Memory B cell (primary cell): ENCODE measurements around the gene LMTK2.
"Not testable (repeated sequence)": the region's sequence is repeated elsewhere in the genome, so short reads cannot be mapped to it uniquely, and the experiment has no call there.

Source experiments
- ATAC-seq: fragments of 150-1000 bp; cut with Tn5 transposase; 2 replicates; pipeline ENCODE4 v1.10.0; 2021; ENCODE audit warnings: low read depth, mild to moderate bottlenecking, moderate library complexity
- DNase-seq, 2 donors: peaks; one replicate each; pipeline ENCODE4 v3.0.0; 2022; ENCODE audit warnings: low spot score in 2 of 2
- H3K27ac Mint-ChIP-seq: one replicate; pipeline ENCODE4 v1.8.0; 2022; ENCODE audit warnings: mild to moderate bottlenecking, moderate library complexity, mixed read lengths
- H3K27me3 Mint-ChIP-seq: one replicate; pipeline ENCODE4 v1.8.0; 2022; ENCODE audit warnings: mixed read lengths
- H3K36me3 Mint-ChIP-seq: one replicate; pipeline ENCODE4 v1.8.0; 2022; ENCODE audit warnings: mild to moderate bottlenecking, mixed read lengths
- H3K4me1 Mint-ChIP-seq: one replicate; pipeline ENCODE4 v1.8.0; 2022; ENCODE audit warnings: mixed read lengths
- H3K4me3 Mint-ChIP-seq: one replicate; pipeline ENCODE4 v1.8.0; 2022; ENCODE audit warnings: mild to moderate bottlenecking, moderate library complexity, mixed read lengths
- H3K9me3 Mint-ChIP-seq: one replicate; pipeline ENCODE4 v1.8.0; 2022; ENCODE audit warnings: mixed read lengths

LMTK2 gene

DNA sequence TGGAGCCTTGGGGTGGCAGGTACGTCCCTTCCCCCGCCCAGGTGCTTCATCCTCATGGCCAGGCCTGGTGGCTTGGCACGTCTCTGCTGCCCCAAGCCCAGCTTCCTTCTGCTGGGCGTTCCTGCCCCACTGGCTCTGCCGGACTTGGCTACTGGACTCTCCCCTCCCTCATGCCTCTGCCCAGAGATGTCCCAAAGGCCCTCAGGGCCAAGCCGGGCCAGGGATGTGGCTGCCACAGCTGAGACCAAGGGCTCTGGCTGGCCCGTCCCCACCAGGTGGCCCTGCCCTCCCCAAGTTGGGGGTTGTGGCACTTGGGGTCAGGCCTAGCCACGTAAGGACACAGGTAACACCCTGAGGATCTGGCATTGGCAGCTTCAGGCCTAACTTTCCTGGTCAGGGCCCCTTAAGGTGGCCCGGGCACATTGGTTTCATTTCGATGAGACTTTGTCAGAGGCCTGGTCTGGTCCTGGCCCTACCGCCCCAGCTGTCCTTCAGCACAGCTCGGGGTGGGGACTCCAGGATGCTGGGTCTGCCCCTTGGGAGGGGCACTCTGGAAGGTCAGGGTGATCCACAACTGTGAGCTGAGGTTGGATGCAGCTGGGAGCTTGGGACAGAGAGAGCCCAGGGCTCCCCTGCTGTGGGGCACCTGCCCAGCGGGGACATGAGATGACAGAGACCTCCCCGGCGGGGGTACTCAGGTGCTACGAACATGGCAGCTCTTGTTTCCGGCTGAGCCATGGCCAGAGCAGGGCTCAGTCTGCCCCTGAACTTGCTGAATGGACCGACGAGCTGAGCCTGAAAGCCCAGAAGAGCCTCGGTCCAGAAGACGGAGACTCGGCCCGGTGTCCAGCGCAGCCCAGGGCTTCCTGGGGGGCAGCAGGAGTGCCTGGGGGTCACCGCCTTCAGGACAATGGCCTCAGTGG, 107.5 kb downstream of the LMTK2 start:
- peaks cover 19% of the 10 kb centered on the region for H3K4me1 Mint-ChIP-seq
- H3K9me3 Mint-ChIP-seq = no peaks in the 10 kb centered on the region
- no peak overlapping the region for H3K4me3 Mint-ChIP-seq
- no peak overlapping the region for H3K27ac Mint-ChIP-seq
- peaks cover 14% of the 10 kb centered on the region for H3K36me3 Mint-ChIP-seq
- ATAC-seq (no peak), DNase-seq (no peak)
- peaks cover 14% of the 10 kb centered on the region for H3K27me3 Mint-ChIP-seq

DNA sequence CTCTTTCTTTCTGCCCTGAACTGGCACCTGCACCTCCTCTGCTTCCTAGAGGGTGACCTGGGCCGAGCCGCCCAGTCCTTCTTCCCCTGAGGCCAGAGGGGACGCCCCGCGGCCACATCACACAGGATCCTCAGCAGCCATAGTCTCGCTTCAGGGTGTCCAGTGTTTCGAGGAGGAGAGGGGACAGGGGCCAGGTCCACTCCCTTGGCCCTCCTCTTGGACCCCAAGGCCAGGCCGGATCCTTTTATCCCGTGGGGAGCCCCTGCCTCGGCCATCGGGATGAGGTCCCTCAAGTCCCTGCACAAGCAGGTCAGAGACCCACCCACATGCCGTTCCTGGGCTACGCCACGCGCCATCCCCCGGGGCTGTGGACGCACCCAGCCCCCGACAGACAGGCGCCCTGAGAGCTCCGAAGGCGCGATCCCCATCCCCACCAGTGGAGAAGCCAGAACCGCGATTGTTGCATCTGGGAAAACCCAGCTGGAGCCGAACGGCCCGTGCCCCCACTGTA, 108.2 kb downstream of the LMTK2 start:
- no peak overlapping the region for H3K27ac Mint-ChIP-seq
- ATAC-seq = no peak
- no peak for DNase-seq

DNA sequence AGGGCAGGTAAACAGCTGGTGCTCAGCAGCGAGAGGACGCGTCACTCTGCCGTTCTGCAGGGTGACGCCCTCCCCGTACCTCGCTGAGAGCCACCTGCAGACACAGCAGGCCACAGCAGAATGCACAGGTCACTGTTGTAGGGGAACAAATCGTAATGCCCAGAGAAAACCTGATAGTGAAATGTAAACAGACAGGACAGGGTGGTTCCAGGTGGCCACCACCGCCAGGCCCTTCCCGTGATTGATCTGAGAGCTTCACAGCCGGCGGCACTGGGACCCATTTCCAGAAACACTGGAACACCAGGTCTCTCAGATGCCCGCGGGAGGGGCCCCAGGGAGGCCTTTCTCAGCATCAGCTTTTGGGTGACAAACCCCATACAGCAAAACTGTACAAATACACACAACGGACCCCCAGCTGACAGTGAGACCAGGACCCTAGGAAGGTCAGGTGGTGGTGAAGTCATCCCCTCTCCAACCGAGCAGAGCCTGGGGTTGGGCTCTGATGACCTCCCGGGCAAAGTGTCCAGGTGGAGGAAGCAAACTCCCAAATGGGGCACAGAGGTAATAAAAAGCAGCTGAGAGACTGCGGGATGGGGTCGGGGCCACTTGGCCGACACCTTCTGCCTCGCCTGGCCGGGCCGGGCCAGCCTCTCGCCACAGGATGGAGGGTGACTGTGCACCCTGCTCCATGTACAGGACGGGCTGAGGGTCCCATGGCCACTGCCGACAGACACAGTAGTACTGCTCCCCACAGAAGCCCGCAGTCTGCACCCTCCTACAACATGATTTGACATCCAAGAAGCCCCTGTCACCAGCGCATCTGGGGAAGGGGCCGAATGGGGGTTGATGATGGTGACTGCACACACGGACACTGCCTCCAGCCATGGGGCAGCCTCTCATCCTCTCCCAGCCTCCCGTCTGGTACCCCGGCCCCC, 109.2 kb downstream of the LMTK2 start:
- no peaks in the 10 kb centered on the region for H3K9me3 Mint-ChIP-seq
- H3K27me3 Mint-ChIP-seq = peaks cover 8% of the 10 kb centered on the region
- H3K36me3 Mint-ChIP-seq = peaks cover 14% of the 10 kb centered on the region
- H3K4me3 Mint-ChIP-seq = no peak overlapping the region
- H3K4me1 Mint-ChIP-seq = peaks cover 24% of the 10 kb centered on the region
- ATAC-seq (no peak), DNase-seq (no peak)
- H3K27ac Mint-ChIP-seq = no peak overlapping the region

More for the DNA sequence above, 108.2 kb downstream of the LMTK2 start:
- Mint-ChIP-seq H3K36me3 (peaks cover 14% of the 10 kb centered on the region), H3K4me3 (no peak overlapping the region), H3K27me3 (peaks cover 11% of the 10 kb centered on the region), H3K4me1 (peaks cover 26% of the 10 kb centered on the region), H3K9me3 (no peaks in the 10 kb centered on the region)

DNA sequence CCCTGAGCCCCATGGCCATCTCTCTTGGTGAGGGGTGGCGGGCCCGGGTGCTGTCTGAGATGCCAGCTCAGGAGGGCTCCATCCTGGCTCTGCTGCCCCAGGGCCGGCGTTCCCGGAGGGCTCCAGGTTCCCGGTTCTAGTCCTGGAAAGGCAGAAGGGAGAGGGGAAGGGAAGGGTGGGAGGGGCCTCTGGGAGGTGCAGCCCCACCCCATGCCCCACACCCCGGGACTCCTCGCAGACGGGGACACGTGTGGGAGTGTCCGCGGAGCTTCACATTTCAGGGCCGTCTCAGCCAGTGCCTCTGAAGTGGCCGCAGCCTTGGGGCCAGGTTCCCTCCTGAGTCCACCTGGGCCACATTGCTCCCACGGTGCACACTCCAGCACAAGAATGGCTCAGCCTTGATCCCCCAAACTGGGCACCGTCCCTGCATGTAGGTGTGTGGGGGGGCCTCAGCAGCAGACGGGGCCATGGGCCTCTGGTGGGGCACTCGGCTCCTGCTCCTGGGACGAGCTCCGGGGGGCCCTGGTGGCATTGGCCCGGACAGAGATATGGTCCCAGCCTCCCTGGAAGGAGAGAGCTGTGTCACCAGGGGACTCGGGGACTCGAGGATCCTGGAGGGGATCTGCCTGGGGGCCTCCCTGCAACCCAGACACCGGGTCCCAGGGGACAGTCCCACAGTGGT, 110.4 kb downstream of the LMTK2 start:
- Mint-ChIP-seq H3K4me3 (no peak overlapping the region), H3K27me3 (peaks cover 3% of the 10 kb centered on the region), H3K27ac (no peak overlapping the region), H3K36me3 (peaks cover 17% of the 10 kb centered on the region), H3K9me3 (no peaks in the 10 kb centered on the region), H3K4me1 (peaks cover 20% of the 10 kb centered on the region)
- no peak for ATAC-seq
- no peak for DNase-seq

DNA sequence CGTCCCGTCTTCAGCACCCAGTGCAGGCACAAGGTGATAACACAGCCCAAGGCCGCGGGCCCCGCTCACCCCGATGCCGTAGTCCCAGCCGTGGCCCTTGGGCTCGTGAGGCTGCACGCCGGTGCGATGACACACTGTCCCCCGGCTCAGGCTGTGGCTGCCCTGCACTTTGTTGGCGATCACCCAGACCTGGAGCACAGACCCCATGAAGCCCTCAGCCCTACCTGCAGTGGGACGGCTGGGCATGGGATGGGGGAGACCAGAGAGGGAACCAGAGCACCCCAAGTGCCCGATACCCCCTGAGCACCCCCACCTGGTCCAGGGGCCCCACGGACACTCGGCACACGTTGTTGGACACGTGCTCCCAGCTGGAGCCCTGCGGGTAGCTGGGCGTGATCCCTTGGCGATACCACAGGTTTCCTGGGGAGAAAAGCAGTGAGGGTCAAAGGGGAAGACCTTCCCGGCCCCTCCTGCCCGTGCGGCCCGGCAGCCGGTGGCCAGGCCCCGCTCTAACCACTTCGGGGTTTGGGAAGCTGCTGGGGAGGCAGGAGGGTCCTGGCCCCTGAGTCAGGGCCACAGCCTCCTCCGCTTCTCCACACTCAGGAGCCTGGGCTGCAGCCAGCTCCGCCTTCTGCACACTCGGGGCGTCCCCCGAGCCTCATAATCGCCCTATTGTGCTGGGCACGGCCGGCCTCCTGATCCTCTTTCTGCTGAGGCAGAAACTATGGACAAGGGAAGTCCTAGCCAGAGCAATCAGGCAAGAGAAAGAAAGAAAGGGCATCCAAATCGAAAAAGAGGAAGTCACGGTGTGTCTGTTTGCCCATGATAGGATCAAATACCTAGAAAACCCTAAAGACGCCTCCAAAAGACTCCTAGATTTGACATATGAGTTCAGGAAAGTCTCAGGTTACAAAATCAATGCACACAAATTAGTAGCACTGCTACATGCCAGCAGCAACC, 111.2 kb downstream of the LMTK2 start:
- Mint-ChIP-seq H3K27me3 (no peaks in the 10 kb centered on the region), H3K36me3 (peaks cover 17% of the 10 kb centered on the region), H3K4me3 (no peak overlapping the region), H3K4me1 (peaks cover 20% of the 10 kb centered on the region), H3K27ac (no peak overlapping the region), H3K9me3 (no peaks in the 10 kb centered on the region)
- ATAC-seq (peak; percentile 66), DNase-seq (no peak)

DNA sequence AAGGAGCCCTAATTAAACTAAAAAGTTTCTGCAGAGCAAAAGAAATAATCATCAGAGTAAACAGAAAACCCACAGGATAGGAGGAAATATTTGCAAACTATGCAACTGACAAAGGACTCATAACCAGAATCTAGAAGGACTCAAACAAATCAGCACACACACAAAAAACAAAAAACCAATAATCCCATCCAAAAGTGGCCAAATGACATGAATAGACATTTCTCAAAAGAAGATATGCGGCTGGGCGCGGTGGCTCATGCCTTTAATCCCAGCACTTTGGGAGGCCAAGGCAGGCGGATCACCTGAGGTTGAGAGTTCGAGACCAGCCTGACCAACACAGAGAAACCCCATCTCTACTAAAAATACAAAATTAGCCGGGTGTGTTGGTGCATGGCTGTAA, 112.7 kb downstream of the LMTK2 start:
- H3K27ac Mint-ChIP-seq, H3K9me3 Mint-ChIP-seq, H3K27me3 Mint-ChIP-seq, ATAC-seq, DNase-seq: not testable (repeated sequence)
- peaks cover 20% of the 10 kb centered on the region for H3K36me3 Mint-ChIP-seq
- H3K4me1 Mint-ChIP-seq = peaks cover 19% of the 10 kb centered on the region
- H3K4me3 Mint-ChIP-seq = peak overlapping the region; percentile 0

DNA sequence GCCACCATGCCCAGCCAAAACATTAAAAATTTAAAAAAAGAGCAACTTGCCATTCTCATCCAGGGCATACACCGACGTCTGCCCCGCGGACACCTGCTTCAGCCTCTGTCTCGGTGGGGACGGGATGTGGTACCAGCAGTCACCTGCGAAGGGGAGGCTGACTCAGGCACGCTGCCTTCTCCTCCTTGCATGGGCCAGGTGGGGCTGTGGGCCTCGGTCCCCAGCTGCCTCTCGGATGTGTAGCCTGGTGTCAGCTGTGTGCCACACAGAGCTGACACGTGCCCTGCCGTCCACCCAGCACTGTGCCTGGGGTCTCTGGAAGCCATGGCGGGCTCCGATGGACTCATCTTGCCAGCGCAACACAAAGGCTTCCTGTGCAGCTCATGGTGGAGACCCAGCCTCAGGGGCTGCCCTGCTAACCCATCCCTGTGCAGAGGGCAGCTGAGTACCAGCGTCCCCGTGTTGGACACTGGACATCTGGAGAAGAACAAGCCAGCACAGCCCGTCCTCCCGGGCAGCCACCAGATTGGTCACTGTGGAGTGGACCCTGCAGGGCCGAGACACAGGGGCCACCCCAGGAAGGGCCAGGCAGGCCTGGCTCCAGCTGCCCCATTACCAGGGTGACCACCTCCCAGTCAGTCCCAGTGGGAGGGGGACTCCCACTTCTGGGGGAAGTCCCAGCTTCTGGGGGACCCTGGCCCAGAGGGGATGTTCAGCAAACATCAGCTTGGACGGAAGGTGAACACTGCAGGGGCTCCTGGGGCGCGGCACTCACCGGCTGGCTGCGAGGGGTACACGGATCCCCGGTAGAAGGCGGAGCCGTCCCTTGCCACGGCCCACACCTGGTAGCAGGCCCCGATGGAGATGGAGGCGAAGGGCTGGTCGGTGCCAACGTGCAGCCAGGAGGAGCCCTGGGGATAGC, 115.2 kb downstream of the LMTK2 start:
- H3K36me3 Mint-ChIP-seq = peaks cover 22% of the 10 kb centered on the region

DNA sequence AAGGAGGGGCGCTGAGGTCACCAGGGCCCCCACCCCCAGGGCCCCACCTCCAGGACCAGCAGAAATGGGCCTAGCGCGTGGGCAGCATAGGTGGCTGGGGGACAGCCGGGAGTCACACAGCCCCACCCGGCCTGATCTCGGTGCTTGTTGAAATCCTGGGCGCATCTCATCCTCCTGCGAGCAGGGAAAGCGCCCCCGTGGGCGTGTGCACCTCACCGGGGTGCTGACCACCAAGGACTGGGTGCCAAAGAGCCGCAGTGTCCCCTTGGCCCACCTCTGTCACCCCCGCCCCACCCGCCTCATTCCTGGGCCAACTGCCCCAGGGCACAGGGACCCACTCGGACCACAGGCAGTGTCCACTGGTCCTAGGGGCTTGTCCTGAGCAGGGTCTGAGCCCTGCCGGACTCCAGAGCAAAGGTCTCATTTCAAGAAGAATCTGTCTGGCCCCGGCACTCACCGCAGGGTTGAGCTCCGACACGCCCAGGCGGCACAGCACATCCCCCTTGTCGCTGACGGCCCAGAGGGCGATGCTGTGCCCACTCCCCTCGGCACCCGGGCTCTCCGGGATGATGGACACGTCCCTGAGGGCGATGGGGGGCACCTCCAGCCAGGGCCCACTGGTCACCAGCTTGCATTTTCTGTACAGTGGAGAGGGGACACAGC, 116.0 kb downstream of the LMTK2 start:
- no peak for ATAC-seq
- Mint-ChIP-seq H3K4me3 (no peak overlapping the region), H3K9me3 (no peaks in the 10 kb centered on the region), H3K27ac (no peak overlapping the region), H3K27me3 (no peaks in the 10 kb centered on the region), H3K36me3 (peaks cover 26% of the 10 kb centered on the region), H3K4me1 (peaks cover 19% of the 10 kb centered on the region)
- no peak for DNase-seq

More for the DNA sequence above, 115.2 kb downstream of the LMTK2 start:
- DNase-seq (no peak), ATAC-seq (no peak)
- Mint-ChIP-seq H3K27me3 (no peaks in the 10 kb centered on the region), H3K4me1 (peaks cover 19% of the 10 kb centered on the region), H3K4me3 (no peak overlapping the region), H3K9me3 (no peaks in the 10 kb centered on the region), H3K27ac (no peak overlapping the region)

DNA sequence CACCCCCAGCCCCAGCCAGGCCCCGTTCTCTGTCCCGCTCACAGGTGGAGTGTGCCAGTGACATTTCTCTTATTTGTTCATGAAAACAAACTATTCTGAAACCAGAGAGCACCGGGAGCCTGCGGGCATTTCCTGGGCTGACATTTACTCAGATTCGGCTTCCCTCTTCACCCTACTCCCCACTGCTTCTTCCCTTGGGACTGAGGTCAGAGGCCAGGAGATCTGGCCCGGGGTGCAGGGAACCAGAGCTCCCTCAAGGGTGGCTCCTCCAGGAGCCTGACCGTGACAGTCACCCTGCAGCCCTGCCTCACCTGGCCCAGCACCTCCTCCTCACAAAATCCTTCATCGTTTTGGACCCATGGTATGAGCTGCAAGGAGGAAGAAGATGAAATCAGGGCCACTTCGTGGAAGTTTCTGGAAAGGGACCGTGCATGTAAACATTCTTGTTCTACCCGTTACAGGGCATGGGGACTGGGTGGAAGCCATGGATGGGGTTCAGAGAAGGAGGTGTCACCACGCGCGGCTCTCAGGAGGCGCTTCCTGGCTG, 116.8 kb downstream of the LMTK2 start:
- H3K27me3 Mint-ChIP-seq = no peaks in the 10 kb centered on the region
- peaks cover 28% of the 10 kb centered on the region for H3K36me3 Mint-ChIP-seq
- no peaks in the 10 kb centered on the region for H3K9me3 Mint-ChIP-seq
- H3K4me1 Mint-ChIP-seq = peaks cover 15% of the 10 kb centered on the region
- no peak overlapping the region for H3K27ac Mint-ChIP-seq
- ATAC-seq (no peak), DNase-seq (no peak)
- H3K4me3 Mint-ChIP-seq = no peak overlapping the region

DNA sequence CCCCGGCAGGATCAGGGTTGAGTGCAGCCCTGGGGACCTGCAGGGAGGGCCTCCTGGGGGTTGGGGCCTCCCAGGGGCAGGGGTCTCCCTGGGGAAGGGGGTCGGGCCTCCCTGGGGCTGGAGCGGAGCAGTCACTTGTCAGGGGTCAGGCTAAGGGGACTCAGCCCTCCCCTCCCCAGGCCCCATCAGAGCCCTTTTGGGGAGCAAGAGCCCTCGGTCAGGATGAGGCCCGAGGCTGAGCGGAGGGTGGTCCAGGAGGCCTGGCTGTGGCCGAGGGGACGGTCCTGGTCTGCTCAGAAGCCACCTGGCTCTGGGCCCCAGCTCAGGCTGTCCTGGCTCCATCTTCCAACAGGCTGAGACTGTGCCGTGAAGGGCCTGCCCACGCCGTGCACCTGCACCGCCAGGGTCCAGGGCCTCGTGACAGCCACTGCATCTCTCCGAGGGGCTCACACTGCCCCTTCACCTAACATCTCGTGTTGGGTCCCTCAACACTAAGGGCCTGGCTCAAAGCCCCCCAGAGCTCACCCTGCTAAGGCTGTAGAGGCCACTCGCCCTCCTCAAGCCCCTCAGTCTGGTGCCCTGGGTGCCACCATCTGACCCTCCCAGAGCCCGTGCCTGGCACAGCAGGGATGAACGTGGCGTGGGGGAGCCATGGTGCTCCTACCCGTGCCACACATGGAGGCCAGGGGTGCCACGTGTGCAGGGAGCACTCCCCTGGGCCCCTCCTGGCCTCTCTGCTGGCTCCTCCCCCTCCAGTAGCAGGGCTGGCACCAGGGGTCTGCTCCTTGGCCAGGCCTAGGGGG, 117.4 kb downstream of the LMTK2 start:
- no peak overlapping the region for H3K27ac Mint-ChIP-seq
- no peak overlapping the region for H3K4me3 Mint-ChIP-seq
- ATAC-seq (no peak), DNase-seq (no peak)
- H3K9me3 Mint-ChIP-seq = no peaks in the 10 kb centered on the region
- peaks cover 29% of the 10 kb centered on the region for H3K36me3 Mint-ChIP-seq
- H3K27me3 Mint-ChIP-seq = no peaks in the 10 kb centered on the region
- H3K4me1 Mint-ChIP-seq = peaks cover 10% of the 10 kb centered on the region

DNA sequence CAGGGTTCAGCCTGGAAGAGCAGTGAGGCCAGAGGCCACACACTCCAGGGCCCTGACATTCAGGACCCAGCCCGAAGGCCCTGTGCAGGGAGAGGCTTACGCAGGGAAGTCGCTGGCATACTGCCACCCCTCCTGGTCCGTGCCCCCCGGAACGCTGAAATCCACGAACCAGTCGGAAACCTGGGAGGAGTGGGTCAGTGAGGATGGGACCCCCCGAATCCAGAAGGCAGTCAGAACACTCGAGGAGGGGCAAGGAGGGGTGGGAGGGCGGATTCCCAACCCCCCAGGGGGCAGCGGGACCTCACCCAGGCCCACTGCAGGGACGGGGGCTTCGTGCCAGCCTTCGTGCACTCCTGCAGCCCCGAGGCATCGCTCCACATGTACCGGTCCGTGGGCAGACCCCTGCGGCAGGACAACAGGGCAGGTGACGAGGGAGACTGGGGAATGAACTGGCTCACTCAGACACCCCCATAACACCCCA, 118.1 kb downstream of the LMTK2 start:
- H3K9me3 Mint-ChIP-seq = no peaks in the 10 kb centered on the region
- peaks cover 31% of the 10 kb centered on the region for H3K36me3 Mint-ChIP-seq
- H3K27ac Mint-ChIP-seq = no peak overlapping the region
- H3K4me3 Mint-ChIP-seq = no peak overlapping the region
- no peak for DNase-seq
- H3K4me1 Mint-ChIP-seq = peaks cover 4% of the 10 kb centered on the region
- H3K27me3 Mint-ChIP-seq = no peaks in the 10 kb centered on the region
- no peak for ATAC-seq
